DND-41 (cell line): Measurements from ENCODE around the gene GNB1L.

Experiments used
- EZH2 ChIP-seq: IDR thresholded peaks from 3 replicates; pipeline ENCODE4 v1.6.1; 2012; ENCODE audit warnings: borderline replicate concordance, low read depth, mild to moderate bottlenecking, moderate library complexity, low read length, inconsistent platforms; ENCODE audit not compliant: severe bottlenecking
- TF ChIP-seq, protein P1 (sequence below): IDR thresholded peaks from 2 replicates; pipeline ENCODE4 v1.5.1; 2012; ENCODE audit warnings: borderline replicate concordance, low read length, moderate library complexity, mild to moderate bottlenecking; ENCODE audit not compliant: poor library complexity, severe bottlenecking; ENCODE audit errors: extremely low read depth

DNA sequence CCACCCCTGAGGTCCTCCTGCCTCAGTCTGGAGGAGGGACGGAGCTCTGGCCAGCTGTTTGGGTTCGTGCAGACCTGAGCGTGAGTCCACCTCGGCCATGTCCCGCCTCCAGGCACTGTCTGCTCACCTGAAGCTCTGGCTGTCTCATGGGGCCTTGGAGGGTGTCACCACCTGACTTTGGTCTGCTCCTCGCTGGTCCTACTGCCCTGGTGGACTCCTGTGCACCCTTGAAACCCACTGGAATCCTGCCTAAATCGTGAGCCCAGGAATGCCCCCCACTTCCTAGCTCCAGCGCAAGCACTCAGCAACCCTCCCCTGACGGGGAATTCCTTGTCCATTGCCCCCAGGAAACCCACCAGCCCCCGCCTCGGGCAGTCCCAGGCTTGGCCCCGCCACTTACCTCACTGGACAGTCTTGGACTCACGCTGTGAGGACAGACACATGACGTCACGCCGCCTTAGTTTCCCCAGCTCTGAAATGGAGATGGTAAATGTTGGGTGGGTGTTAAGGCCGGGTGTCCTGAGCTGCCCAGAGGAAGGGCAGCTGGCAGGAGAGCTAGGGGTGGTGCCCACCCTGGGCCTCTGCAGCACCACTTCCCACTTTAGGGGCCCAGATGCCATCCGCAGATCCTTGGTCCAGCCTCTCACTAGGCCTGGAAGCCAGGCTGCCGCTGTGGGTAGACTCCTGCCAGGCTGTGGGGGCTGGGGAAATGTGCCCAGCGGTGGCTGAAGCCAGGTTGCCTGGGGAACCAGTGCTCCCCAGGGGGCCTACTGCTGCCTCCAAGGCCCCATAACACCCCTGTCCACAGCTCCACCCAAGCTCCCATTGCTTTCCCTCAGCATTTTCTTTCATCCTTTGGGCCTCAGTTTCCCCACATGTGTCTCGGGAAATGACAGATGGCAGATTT is 112.3 kb downstream of the GNB1L start:
- TF ChIP-seq, protein P1, sequence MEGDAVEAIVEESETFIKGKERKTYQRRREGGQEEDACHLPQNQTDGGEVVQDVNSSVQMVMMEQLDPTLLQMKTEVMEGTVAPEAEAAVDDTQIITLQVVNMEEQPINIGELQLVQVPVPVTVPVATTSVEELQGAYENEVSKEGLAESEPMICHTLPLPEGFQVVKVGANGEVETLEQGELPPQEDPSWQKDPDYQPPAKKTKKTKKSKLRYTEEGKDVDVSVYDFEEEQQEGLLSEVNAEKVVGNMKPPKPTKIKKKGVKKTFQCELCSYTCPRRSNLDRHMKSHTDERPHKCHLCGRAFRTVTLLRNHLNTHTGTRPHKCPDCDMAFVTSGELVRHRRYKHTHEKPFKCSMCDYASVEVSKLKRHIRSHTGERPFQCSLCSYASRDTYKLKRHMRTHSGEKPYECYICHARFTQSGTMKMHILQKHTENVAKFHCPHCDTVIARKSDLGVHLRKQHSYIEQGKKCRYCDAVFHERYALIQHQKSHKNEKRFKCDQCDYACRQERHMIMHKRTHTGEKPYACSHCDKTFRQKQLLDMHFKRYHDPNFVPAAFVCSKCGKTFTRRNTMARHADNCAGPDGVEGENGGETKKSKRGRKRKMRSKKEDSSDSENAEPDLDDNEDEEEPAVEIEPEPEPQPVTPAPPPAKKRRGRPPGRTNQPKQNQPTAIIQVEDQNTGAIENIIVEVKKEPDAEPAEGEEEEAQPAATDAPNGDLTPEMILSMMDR = no peak
- TF ChIP-seq EZH2 = no peak
